Stimulated activated CD4-positive, alpha-beta T cell treated with anti-CD3 and anti-CD28 coated beads, Interleukin-15, amount 100 ng/mL, for 48 hours (primary cell): ENCODE results near the gene SSX2IP.
A peak's percentile ranks its signal among the peaks of the same experiment; 100 is the strongest.

Experiments used
- DNase-seq, 2 donors: peaks; one replicate each; pipeline ENCODE4 v3.0.0-alpha.2; 2020; ENCODE audit warnings: low read depth in 2 of 2

The SSX2IP gene

GRCh38 chr1:84709131-84709530 is 18.9 kb upstream of the SSX2IP start:
- no peak for DNase-seq

- DNase-seq = no peak
Observed at GRCh38 chr1:84708031-84708430, 17.8 kb upstream of the SSX2IP start.

GRCh38 chr1:84705513-84705912 is 15.3 kb upstream of the SSX2IP start:
- DNase-seq = no peak

- DNase-seq = no peak
Observed at GRCh38 chr1:84704872-84705417, 14.7 kb upstream of the SSX2IP start.

GRCh38 chr1:84703431-84703830 is 13.2 kb upstream of the SSX2IP start:
- DNase-seq = no peak

GRCh38 chr1:84702143-84702542 is 11.9 kb upstream of the SSX2IP start:
- no peak for DNase-seq

- DNase-seq = no peak
Observed at GRCh38 chr1:84701376-84701775, 11.1 kb upstream of the SSX2IP start.

- DNase-seq = no peak
Observed at GRCh38 chr1:84700070-84700469, 9.8 kb upstream of the SSX2IP start.

- DNase-seq = no peak
Observed at GRCh38 chr1:84698151-84699110, 8.2 kb upstream of the SSX2IP start.

- DNase-seq = no peak
Observed at GRCh38 chr1:84693785-84694184, 3.5 kb upstream of the SSX2IP start.

GRCh38 chr1:84693005-84693404 is 2.7 kb upstream of the SSX2IP start:
- no peak for DNase-seq

- no peak for DNase-seq
Observed at GRCh38 chr1:84692391-84692790, 2.1 kb upstream of the SSX2IP start.

- DNase-seq = no peak
Observed at GRCh38 chr1:84691122-84691783, 992 bp upstream of the SSX2IP start.

- DNase-seq = peak in 1 of 2 donors; percentile 13
Observed at GRCh38 chr1:84689514-84690396, 506 bp downstream of the SSX2IP start.

- DNase-seq = no peak
Observed at GRCh38 chr1:84688463-84689061, 1.7 kb downstream of the SSX2IP start.

GRCh38 chr1:84687714-84688462 is 2.4 kb downstream of the SSX2IP start:
- DNase-seq = no peak

GRCh38 chr1:84686223-84686622 is 4.0 kb downstream of the SSX2IP start:
- DNase-seq = no peak

GRCh38 chr1:84683508-84683907 is 6.8 kb downstream of the SSX2IP start:
- DNase-seq = no peak

- DNase-seq = no peak
Observed at GRCh38 chr1:84682047-84682446, 8.2 kb downstream of the SSX2IP start.

- DNase-seq = no peak
Observed at GRCh38 chr1:84677415-84678099, 12.7 kb downstream of the SSX2IP start.
